NT2/D1 (cell line): Measurements from ENCODE around the gene SECTM1.
A peak's percentile ranks its signal among the peaks of the same experiment; 100 is the strongest.
"Not testable (repeated sequence)": the region's sequence is repeated elsewhere in the genome, so short reads cannot be mapped to it uniquely, and the experiment has no call there.

ENCODE experiments used
- DNase-seq: peaks from one replicate; pipeline ENCODE4 v3.0.0-alpha.2; 2011; ENCODE audit warnings: low read depth, low spot score
- H3K27me3 ChIP-seq: 2 replicates; pipeline ENCODE4 v1.6.0; 2011; ENCODE audit warnings: mild to moderate bottlenecking; ENCODE audit not compliant: insufficient read length, insufficient read depth
- H3K36me3 ChIP-seq: 2 replicates; pipeline ENCODE4 v1.6.1; 2011; ENCODE audit warnings: mild to moderate bottlenecking, low read length, mixed read lengths; ENCODE audit not compliant: insufficient read depth, insufficient read length
- H3K4me1 ChIP-seq: 2 replicates; pipeline ENCODE4 v1.5.1; 2011; ENCODE audit not compliant: insufficient read depth, insufficient read length
- H3K4me3 ChIP-seq: 2 replicates; pipeline ENCODE4 v1.5.1; 2011; ENCODE audit warnings: low read depth; ENCODE audit not compliant: insufficient read length
- H3K9ac ChIP-seq: 2 replicates; pipeline ENCODE4 v1.6.0; 2011; ENCODE audit warnings: low read depth; ENCODE audit not compliant: insufficient read length
- H3K9me3 ChIP-seq: 2 replicates; pipeline ENCODE4 v1.5.1; 2011; ENCODE audit warnings: mild to moderate bottlenecking, low read length; ENCODE audit not compliant: insufficient read depth
- SUZ12 ChIP-seq: IDR thresholded peaks from 2 replicates; pipeline ENCODE4 v1.6.1; 2011; ENCODE audit not compliant: insufficient read length, insufficient read depth; ENCODE audit errors: extremely low read depth
- YY1 ChIP-seq: IDR thresholded peaks from 2 replicates; pipeline ENCODE4 v1.6.1; 2011; ENCODE audit not compliant: insufficient read length, insufficient read depth
- ZNF274 ChIP-seq: IDR thresholded peaks from 2 replicates; pipeline ENCODE4 v1.6.1; 2011; ENCODE audit warnings: mild to moderate bottlenecking, low read depth, low read length

Gene SECTM1

GRCh38 chr17:82333279-82334171, at the start of gene SECTM1:
Gene SECTM1, minus strand, starts transcription at chr17:82333766. Its CDS starts 6,526 bp downstream, at chr17:82327240.
- Histone ChIP-seq H3K4me3 (peak within 1 kb of the TSS; percentile 51), H3K4me1 (peaks cover 36% of the 10 kb centered on the region), H3K27me3 (peaks cover 94% of the 10 kb centered on the region), H3K36me3 (no peaks in the 10 kb centered on the region), H3K9ac (peak within 1 kb of the TSS; percentile 84), H3K9me3 (no peaks in the 10 kb centered on the region)
- TF ChIP-seq SUZ12 (peak; percentile 65), YY1 (no peak)
- no peak for DNase-seq

GRCh38 chr17:82382933-82383255, 49.3 kb upstream of the SECTM1 start:
- no peak for TF ChIP-seq SUZ12
- no peak for TF ChIP-seq YY1
- no peak for TF ChIP-seq ZNF274
- H3K4me1 ChIP-seq = peaks cover 34% of the 10 kb centered on the region
- H3K36me3 ChIP-seq = no peaks in the 10 kb centered on the region
- H3K4me3 ChIP-seq = no peak overlapping the region
- H3K9ac ChIP-seq = no peak overlapping the region
- H3K27me3 ChIP-seq = no peaks in the 10 kb centered on the region
- H3K9me3 ChIP-seq = no peaks in the 10 kb centered on the region
- DNase-seq = no peak

GRCh38 chr17:82382220-82382932, 48.8 kb upstream of the SECTM1 start:
- H3K9ac ChIP-seq, DNase-seq, H3K4me3 ChIP-seq, H3K9me3 ChIP-seq, H3K27me3 ChIP-seq, H3K36me3 ChIP-seq: not testable (repeated sequence)
- peaks cover 34% of the 10 kb centered on the region for H3K4me1 ChIP-seq

- H3K9me3 ChIP-seq, H3K36me3 ChIP-seq, H3K4me3 ChIP-seq, DNase-seq, H3K27me3 ChIP-seq, H3K9ac ChIP-seq: not testable (repeated sequence)
- H3K4me1 ChIP-seq = peaks cover 31% of the 10 kb centered on the region
Measured at GRCh38 chr17:82381703-82382009, 48.1 kb upstream of the SECTM1 start.

- Histone ChIP-seq H3K9ac (no peak overlapping the region), H3K9me3 (no peaks in the 10 kb centered on the region), H3K36me3 (no peaks in the 10 kb centered on the region), H3K4me1 (peaks cover 31% of the 10 kb centered on the region), H3K27me3 (no peaks in the 10 kb centered on the region), H3K4me3 (no peak overlapping the region)
- TF ChIP-seq ZNF274 = no peak
- TF ChIP-seq YY1 = no peak
- no peak for TF ChIP-seq SUZ12
- DNase-seq = no peak
Measured at GRCh38 chr17:82380860-82381702, 47.5 kb upstream of the SECTM1 start.

GRCh38 chr17:82378741-82379021, 45.1 kb upstream of the SECTM1 start:
- H3K36me3 ChIP-seq = no peaks in the 10 kb centered on the region
- no peaks in the 10 kb centered on the region for H3K27me3 ChIP-seq
- no peak overlapping the region for H3K9ac ChIP-seq
- peaks cover 24% of the 10 kb centered on the region for H3K4me1 ChIP-seq
- H3K4me3 ChIP-seq = no peak overlapping the region
- TF ChIP-seq YY1 (no peak), ZNF274 (no peak), SUZ12 (no peak)
- H3K9me3 ChIP-seq = no peaks in the 10 kb centered on the region
- DNase-seq = no peak

- DNase-seq = no peak
- H3K36me3 ChIP-seq = no peaks in the 10 kb centered on the region
- H3K9me3 ChIP-seq = no peaks in the 10 kb centered on the region
- H3K9ac ChIP-seq = peak overlapping the region; percentile 34
- peaks cover 21% of the 10 kb centered on the region for H3K4me1 ChIP-seq
- H3K27me3 ChIP-seq = no peaks in the 10 kb centered on the region
- TF ChIP-seq SUZ12 (no peak), YY1 (no peak), ZNF274 (no peak)
- H3K4me3 ChIP-seq = no peak overlapping the region
Measured at GRCh38 chr17:82377924-82378740, 44.6 kb upstream of the SECTM1 start.

GRCh38 chr17:82377294-82377693, 43.7 kb upstream of the SECTM1 start:
- not testable (repeated sequence) for DNase-seq, H3K36me3 ChIP-seq, H3K9me3 ChIP-seq, H3K9ac ChIP-seq, H3K27me3 ChIP-seq, H3K4me3 ChIP-seq
- H3K4me1 ChIP-seq = peaks cover 21% of the 10 kb centered on the region
